ENCODE results near the gene GJB4.

DNA sequence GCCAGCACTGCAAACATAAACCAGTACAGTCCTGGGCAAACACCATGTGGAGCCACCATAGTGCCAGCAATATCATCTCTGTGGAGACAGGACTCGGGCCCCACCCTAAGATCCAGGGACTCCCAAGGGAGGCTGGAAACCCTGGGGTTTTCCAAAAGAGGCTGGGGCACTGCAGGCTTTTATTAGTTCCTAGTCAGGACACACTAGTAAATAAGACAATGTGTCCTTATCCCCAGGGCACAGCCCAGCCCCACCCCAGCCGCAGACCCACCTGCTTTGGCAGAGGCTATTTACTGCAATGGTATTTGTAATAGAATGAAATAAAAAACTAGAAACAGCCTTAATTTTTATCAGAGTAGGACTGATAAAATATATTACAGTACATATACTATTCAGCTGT lies 21.0 kb downstream of the GJB4 start:
- TF ChIP-seq, protein P1, sequence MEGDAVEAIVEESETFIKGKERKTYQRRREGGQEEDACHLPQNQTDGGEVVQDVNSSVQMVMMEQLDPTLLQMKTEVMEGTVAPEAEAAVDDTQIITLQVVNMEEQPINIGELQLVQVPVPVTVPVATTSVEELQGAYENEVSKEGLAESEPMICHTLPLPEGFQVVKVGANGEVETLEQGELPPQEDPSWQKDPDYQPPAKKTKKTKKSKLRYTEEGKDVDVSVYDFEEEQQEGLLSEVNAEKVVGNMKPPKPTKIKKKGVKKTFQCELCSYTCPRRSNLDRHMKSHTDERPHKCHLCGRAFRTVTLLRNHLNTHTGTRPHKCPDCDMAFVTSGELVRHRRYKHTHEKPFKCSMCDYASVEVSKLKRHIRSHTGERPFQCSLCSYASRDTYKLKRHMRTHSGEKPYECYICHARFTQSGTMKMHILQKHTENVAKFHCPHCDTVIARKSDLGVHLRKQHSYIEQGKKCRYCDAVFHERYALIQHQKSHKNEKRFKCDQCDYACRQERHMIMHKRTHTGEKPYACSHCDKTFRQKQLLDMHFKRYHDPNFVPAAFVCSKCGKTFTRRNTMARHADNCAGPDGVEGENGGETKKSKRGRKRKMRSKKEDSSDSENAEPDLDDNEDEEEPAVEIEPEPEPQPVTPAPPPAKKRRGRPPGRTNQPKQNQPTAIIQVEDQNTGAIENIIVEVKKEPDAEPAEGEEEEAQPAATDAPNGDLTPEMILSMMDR (IDR thresholded peaks at IDR 0.05), result no peak
- no peak for TF ChIP-seq POLR2A (IDR thresholded peaks at IDR 0.05)

Data from Peyer's patch (tissue), 4 donors.